Left ventricle myocardium inferior (tissue), 1 donor: ENCODE results near the gene ABCA2. TPM values are rescaled to one million over a fixed set of nuclear protein-coding genes. Genes with fewer than 3 reads are reported as not detected.

Experiments used
- DNase-seq: peaks from one replicate; pipeline ENCODE4 v3.0.0-alpha.2; 2020
- H3K27ac ChIP-seq: fragments of 200-600 bp; replicated peaks from 2 replicates; pipeline ENCODE4 v1.8.0; 2021
- H3K27me3 ChIP-seq: fragments of 200-600 bp; 2 replicates; pipeline ENCODE4 v1.8.0; 2021; ENCODE audit warnings: low read depth
- H3K36me3 ChIP-seq: fragments of 200-600 bp; 2 replicates; pipeline ENCODE4 v1.8.0; 2021
- H3K4me1 ChIP-seq: fragments of 200-600 bp; 2 replicates; pipeline ENCODE4 v1.8.0; 2021
- H3K4me3 ChIP-seq: fragments of 200-600 bp; 2 replicates; pipeline ENCODE4 v1.8.0; 2021; ENCODE audit warnings: mild to moderate bottlenecking, moderate library complexity
- H3K9me3 ChIP-seq: fragments of 200-600 bp; replicated peaks from 2 replicates; pipeline ENCODE4 v1.8.0; 2021
- intact Hi-C: fragments of 100-400 bp; cut with micrococcal nuclease; formaldehyde crosslinking; loops from one replicate; pipeline ENCODE4 v1.11.0; 2022
- total RNA-seq: library from RNA; stranded (reverse); fragmentation: NEBNext Ultra II Directional; extraction: Animal tissue kit (Norgen Biotek cat#: 25700); gene quantifications from one replicate; pipeline ENCODE4 v1.2.1, GENCODE V29; 2021
- TF ChIP-seq, protein P1 (sequence below): fragments of 200-600 bp; IDR thresholded peaks from 2 replicates; pipeline ENCODE4 v1.8.0; 2021; ENCODE audit warnings: antibody characterized with exemption, mild to moderate bottlenecking, borderline replicate concordance
- donor health status: DM: no; HTN: yes; CAD: no; lungs with severe emphysema.

The ABCA2 gene
- total RNA-seq, 1 donor from 2014 or later = 29.9 TPM

DNA sequence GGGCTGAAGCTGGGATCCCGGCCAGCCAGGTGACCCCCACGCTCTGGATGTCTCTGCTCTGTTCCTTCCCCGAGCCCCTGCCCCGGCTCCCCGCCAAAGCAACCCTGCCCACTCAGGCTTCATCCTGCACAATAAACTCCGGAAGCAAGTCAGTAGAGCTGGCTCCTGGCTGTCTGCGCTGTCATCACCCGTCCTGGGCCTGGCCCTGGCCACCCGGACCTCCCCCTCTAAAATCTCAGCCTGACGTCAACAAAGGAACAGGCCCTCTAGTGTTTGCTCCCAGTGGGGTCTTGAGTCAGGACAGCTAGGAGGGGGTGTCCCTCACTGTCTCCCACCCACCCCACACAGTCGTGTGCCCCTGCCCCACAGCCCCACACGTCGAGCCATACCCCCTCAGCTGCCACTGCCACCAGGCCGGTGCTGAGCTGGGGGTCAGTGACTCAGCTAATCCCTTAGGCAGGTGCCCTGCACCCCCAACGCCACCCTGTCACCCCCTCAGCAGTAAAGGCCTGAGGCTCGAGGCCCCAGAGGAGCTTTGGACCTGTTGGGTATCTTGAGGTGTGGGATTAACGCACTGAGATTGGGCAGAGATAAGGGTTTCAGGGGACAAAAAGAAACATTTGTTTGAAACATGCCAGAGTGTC is 46.3 kb downstream of the ABCA2 start:
- DNase-seq = peak; percentile 69
- intact Hi-C loops = no loop called here
- peak overlapping the region; percentile 91 for H3K27ac ChIP-seq
- peaks cover 5% of the 10 kb centered on the region for H3K36me3 ChIP-seq
- no peak overlapping the region for H3K4me3 ChIP-seq
- no peaks in the 10 kb centered on the region for H3K9me3 ChIP-seq
- peaks cover 87% of the 10 kb centered on the region for H3K4me1 ChIP-seq
- TF ChIP-seq, protein P1, sequence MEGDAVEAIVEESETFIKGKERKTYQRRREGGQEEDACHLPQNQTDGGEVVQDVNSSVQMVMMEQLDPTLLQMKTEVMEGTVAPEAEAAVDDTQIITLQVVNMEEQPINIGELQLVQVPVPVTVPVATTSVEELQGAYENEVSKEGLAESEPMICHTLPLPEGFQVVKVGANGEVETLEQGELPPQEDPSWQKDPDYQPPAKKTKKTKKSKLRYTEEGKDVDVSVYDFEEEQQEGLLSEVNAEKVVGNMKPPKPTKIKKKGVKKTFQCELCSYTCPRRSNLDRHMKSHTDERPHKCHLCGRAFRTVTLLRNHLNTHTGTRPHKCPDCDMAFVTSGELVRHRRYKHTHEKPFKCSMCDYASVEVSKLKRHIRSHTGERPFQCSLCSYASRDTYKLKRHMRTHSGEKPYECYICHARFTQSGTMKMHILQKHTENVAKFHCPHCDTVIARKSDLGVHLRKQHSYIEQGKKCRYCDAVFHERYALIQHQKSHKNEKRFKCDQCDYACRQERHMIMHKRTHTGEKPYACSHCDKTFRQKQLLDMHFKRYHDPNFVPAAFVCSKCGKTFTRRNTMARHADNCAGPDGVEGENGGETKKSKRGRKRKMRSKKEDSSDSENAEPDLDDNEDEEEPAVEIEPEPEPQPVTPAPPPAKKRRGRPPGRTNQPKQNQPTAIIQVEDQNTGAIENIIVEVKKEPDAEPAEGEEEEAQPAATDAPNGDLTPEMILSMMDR = peak; percentile 42
- H3K27me3 ChIP-seq = peaks cover 15% of the 10 kb centered on the region

DNA sequence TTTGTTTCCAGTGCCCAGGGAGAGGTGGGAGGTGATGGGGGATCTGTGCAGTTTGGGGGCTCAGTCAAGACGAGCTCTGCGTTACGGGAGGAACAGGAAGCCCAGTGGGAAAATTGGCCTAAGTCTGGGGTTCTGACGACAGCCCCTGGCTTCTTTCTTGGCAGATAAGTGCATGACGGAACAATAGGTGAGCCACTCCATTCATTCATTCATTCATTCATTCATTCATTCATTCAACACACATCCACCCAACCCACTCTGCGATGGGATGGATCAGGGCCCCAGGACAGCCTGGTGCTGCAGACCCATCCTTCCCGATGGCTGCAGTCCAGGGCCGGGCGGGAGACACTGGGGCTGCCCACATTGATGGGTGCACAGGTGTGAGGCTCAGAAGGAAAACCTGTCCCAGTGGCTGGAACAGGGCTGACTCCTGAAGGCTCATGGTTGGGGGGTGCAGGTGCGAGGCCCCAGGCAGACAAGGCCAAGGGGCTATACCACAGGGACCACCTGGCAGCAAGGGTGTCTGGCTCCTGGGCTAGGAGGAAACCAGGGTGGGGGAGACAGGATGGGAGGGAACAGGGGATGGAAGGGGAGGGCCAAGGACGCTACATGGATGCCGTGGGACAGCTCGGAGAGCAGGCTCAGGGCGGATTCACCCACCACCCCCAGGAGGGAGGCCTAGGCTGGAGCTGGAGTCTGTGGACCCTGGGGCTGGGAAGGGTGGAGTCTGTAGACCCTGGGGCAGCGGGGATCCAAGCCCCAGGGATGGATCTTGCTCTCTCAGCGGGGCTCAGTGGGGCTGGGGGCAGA is 47.2 kb downstream of the ABCA2 start:
- peaks cover 13% of the 10 kb centered on the region for H3K27me3 ChIP-seq
- peaks cover 5% of the 10 kb centered on the region for H3K36me3 ChIP-seq
- peak overlapping the region; percentile 91 for H3K27ac ChIP-seq
- intact Hi-C loops = no loop called here
- H3K4me1 ChIP-seq = peaks cover 92% of the 10 kb centered on the region
- no peak for DNase-seq
- no peaks in the 10 kb centered on the region for H3K9me3 ChIP-seq
- TF ChIP-seq, protein P1 = no peak
- no peak overlapping the region for H3K4me3 ChIP-seq

DNA sequence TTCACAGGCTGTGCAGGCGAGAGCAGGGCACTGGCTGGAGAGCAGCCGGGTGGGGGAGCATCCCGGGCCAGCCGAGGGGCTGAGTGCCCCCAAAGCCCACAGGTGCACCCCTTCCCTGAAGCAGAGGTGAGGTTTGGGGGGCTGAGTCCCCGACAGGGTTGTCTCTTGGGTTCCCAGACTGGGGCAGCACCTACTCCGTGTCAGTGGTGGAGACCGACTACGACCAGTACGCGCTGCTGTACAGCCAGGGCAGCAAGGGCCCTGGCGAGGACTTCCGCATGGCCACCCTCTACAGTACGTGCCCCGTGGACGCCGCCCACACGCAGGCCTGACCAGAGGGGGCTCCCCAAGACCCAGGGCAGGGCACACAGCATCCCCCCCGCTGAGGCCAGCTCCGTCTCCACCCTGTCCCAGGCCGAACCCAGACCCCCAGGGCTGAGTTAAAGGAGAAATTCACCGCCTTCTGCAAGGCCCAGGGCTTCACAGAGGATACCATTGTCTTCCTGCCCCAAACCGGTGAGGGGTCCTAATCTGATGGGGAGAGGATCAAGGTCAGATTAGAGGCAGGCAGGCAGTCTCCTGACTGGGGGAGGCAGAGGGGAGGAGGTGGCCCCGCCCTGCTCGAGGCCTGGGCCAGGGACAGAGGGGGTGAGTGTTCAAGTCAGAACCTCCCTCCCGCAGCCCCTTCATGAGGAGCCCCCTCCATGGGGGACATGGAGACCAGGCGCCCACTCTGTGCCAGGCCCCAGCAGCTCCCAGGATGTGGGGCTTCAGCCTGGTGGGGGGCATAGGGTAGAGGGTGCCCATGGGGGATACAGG is 48.1 kb downstream of the ABCA2 start:
- no peak for DNase-seq
- H3K9me3 ChIP-seq = no peaks in the 10 kb centered on the region
- TF ChIP-seq, protein P1 = no peak
- H3K27ac ChIP-seq = peak overlapping the region; percentile 91
- H3K36me3 ChIP-seq = peaks cover 5% of the 10 kb centered on the region
- peaks cover 4% of the 10 kb centered on the region for H3K27me3 ChIP-seq
- H3K4me3 ChIP-seq = peak overlapping the region; percentile 51
- intact Hi-C loops = no loop called here
- peaks cover 92% of the 10 kb centered on the region for H3K4me1 ChIP-seq

DNA sequence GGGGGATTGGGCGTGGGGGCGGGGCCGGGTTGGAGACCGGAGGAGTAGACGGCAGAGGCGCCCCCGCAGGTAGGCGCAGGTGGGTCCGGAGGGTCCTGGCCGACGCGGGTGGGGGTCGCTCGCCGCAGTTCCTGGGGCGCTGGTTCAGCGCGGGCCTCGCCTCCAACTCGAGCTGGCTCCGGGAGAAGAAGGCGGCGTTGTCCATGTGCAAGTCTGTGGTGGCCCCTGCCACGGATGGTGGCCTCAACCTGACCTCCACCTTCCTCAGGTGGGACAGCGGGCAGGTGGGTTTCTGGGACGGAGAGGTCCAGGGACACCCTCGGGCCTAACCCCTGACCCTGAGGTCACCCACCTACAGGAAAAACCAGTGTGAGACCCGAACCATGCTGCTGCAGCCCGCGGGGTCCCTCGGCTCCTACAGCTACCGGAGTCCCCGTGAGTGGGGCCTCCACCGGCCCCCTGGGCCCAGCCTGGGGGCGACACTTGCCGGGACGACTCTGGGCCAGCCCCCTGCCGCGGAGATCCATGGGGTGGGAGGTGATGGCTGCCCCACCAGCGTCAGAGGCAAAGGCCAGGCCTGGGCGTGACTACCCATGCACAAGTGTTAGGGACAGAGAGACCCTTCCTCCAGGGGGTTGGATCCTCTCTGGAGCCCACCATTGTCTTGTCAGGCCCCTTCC is 49.0 kb downstream of the ABCA2 start:
- Histone ChIP-seq H3K36me3 (peaks cover 5% of the 10 kb centered on the region), H3K27me3 (no peaks in the 10 kb centered on the region), H3K9me3 (no peaks in the 10 kb centered on the region), H3K4me1 (peaks cover 92% of the 10 kb centered on the region), H3K4me3 (peak overlapping the region; percentile 51), H3K27ac (peak overlapping the region; percentile 91)
- TF ChIP-seq, protein P1 = no peak
- DNase-seq = no peak
- intact Hi-C loops = no loop called here
